ENCODE results near the gene ASB17.

Gene ASB17

GRCh38 chr1:75908717-75909152 is 23.5 kb downstream of the ASB17 start:
- TF ChIP-seq, protein P1, sequence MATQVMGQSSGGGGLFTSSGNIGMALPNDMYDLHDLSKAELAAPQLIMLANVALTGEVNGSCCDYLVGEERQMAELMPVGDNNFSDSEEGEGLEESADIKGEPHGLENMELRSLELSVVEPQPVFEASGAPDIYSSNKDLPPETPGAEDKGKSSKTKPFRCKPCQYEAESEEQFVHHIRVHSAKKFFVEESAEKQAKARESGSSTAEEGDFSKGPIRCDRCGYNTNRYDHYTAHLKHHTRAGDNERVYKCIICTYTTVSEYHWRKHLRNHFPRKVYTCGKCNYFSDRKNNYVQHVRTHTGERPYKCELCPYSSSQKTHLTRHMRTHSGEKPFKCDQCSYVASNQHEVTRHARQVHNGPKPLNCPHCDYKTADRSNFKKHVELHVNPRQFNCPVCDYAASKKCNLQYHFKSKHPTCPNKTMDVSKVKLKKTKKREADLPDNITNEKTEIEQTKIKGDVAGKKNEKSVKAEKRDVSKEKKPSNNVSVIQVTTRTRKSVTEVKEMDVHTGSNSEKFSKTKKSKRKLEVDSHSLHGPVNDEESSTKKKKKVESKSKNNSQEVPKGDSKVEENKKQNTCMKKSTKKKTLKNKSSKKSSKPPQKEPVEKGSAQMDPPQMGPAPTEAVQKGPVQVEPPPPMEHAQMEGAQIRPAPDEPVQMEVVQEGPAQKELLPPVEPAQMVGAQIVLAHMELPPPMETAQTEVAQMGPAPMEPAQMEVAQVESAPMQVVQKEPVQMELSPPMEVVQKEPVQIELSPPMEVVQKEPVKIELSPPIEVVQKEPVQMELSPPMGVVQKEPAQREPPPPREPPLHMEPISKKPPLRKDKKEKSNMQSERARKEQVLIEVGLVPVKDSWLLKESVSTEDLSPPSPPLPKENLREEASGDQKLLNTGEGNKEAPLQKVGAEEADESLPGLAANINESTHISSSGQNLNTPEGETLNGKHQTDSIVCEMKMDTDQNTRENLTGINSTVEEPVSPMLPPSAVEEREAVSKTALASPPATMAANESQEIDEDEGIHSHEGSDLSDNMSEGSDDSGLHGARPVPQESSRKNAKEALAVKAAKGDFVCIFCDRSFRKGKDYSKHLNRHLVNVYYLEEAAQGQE (IDR thresholded peaks at IDR 0.05; ENCODE audit: insufficient read depth in 1 of 2, low read depth in 2 of 2, low read length in 2 of 2), result no peak
- TF ChIP-seq POLR2AphosphoS5 (IDR thresholded peaks at IDR 0.05; ENCODE audit: low read depth, low read length) (no peak), FOXP2 (optimal IDR thresholded peaks at IDR 0.05; ENCODE audit: borderline replicate concordance, extremely low read depth, extremely low read length, insufficient read depth) (no peak), SIN3A (IDR thresholded peaks at IDR 0.05; ENCODE audit: borderline replicate concordance, insufficient read depth, low read length) (no peak), TAF1 (IDR thresholded peaks at IDR 0.05; ENCODE audit: borderline replicate concordance, insufficient read depth, low read length) (no peak)

DNA sequence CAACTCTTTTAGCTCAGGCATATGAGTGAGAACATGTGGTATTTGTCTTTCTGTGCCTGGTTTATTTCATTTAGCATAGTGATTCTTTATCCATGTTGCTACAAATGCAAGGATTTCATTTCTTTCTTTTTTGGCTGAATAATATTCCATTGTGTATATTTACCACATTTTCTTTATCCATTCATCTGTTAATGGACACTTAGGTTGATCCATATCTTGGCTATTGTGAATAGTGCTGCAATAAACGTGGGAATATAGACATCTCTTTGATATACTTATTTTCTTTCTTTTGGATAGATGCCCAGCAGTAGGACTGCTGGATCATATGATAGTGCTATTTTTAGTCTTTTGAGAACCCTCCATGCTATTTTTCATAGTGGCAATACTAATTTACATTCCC is 30.8 kb downstream of the ASB17 start:
- TF ChIP-seq FOXP2 (optimal IDR thresholded peaks at IDR 0.05; ENCODE audit: borderline replicate concordance, extremely low read depth, extremely low read length, insufficient read depth) (no peak), SIN3A (IDR thresholded peaks at IDR 0.05; ENCODE audit: borderline replicate concordance, insufficient read depth, low read length) (no peak), TAF1 (IDR thresholded peaks at IDR 0.05; ENCODE audit: borderline replicate concordance, insufficient read depth, low read length) (no peak), POLR2AphosphoS5 (IDR thresholded peaks at IDR 0.05; ENCODE audit: low read depth, low read length) (no peak)
- TF ChIP-seq, protein P1 (IDR thresholded peaks at IDR 0.05; ENCODE audit: insufficient read depth in 1 of 2, low read depth in 2 of 2, low read length in 2 of 2), result no peak

DNA sequence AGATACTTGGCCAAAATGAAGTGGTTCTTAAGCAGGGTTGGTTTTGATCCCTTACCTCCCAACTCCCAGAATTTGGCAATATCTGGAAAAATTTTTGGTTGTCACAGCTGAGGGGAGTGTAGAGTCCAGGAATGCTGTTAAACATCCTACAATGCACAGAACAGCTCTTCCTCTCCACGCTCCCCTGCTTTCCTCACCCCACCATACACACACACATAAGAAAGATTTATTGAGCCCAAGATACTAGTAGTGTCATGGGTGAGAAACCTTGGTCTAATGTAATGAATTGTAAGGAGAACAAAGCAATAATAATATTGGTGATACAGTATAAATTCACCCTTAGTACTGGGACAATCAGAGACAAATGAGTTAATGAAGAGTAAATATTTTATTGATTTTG is 47.8 kb downstream of the ASB17 start:
- TF ChIP-seq SIN3A (IDR thresholded peaks at IDR 0.05; ENCODE audit: borderline replicate concordance, insufficient read depth, low read length), result no peak
- TF ChIP-seq, protein P1 (IDR thresholded peaks at IDR 0.05; ENCODE audit: insufficient read depth in 1 of 2, low read depth in 2 of 2, low read length in 2 of 2), result no peak
- TF ChIP-seq TAF1 (IDR thresholded peaks at IDR 0.05; ENCODE audit: borderline replicate concordance, insufficient read depth, low read length), result no peak
- no peak for TF ChIP-seq POLR2AphosphoS5 (IDR thresholded peaks at IDR 0.05; ENCODE audit: low read depth, low read length)
- TF ChIP-seq FOXP2 (optimal IDR thresholded peaks at IDR 0.05; ENCODE audit: borderline replicate concordance, extremely low read depth, extremely low read length, insufficient read depth), result no peak

DNA sequence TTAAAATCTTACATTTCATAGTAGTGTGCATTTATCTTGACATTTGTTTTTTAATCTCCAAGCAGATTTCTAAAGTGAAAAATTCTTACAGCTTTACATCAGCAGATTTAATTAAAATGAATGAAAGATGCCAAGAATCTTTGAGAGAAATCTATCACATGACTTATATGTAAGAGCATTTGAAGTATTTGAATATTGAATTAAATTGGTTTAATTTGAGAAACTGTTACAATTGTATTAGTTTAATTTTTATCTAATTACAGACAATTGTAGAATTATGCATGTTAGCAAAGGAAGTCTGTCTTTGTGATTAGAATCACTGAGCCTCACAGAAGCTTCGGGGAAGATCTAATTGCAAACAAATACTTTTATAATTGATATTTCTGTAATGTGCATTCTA is 52.2 kb downstream of the ASB17 start:
- TF ChIP-seq SIN3A (IDR thresholded peaks at IDR 0.05; ENCODE audit: borderline replicate concordance, insufficient read depth, low read length), result no peak
- no peak for TF ChIP-seq FOXP2 (optimal IDR thresholded peaks at IDR 0.05; ENCODE audit: borderline replicate concordance, extremely low read depth, extremely low read length, insufficient read depth)
- no peak for TF ChIP-seq TAF1 (IDR thresholded peaks at IDR 0.05; ENCODE audit: borderline replicate concordance, insufficient read depth, low read length)
- no peak for TF ChIP-seq POLR2AphosphoS5 (IDR thresholded peaks at IDR 0.05; ENCODE audit: low read depth, low read length)
- TF ChIP-seq, protein P1 (IDR thresholded peaks at IDR 0.05; ENCODE audit: insufficient read depth in 1 of 2, low read depth in 2 of 2, low read length in 2 of 2), result no peak

DNA sequence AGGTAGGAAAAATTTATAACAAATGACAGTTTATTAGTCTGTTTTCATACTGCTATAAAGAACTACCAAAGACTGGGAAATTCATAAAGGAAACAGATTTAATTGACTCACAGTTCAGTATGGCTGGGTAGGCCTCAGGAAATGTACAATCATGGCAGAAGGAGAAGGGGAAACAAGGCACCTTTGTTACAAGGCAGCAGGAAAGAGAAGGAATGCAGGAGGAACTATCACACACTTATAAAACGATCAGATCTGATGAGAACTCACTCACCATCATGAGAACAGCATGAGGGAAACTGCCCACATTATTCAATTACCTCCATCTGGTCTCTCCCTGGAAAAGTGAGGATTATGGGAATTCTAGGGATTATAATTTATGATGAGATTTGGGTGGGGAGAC is 61.3 kb downstream of the ASB17 start:
- TF ChIP-seq FOXP2 (optimal IDR thresholded peaks at IDR 0.05; ENCODE audit: borderline replicate concordance, extremely low read depth, extremely low read length, insufficient read depth), result no peak
- TF ChIP-seq, protein P1 (IDR thresholded peaks at IDR 0.05; ENCODE audit: insufficient read depth in 1 of 2, low read depth in 2 of 2, low read length in 2 of 2), result no peak
- TF ChIP-seq POLR2AphosphoS5 (IDR thresholded peaks at IDR 0.05; ENCODE audit: low read depth, low read length), result no peak
- TF ChIP-seq TAF1 (IDR thresholded peaks at IDR 0.05; ENCODE audit: borderline replicate concordance, insufficient read depth, low read length), result no peak
- no peak for TF ChIP-seq SIN3A (IDR thresholded peaks at IDR 0.05; ENCODE audit: borderline replicate concordance, insufficient read depth, low read length)

All from PFSK-1 (cell line).